HEK293 (cell line): Measurements from ENCODE around the gene ATF6B.

Experiments used
- EGR2 ChIP-seq: fragments of 450-650 bp; formaldehyde crosslinking; IDR thresholded peaks from 2 replicates; pipeline ENCODE4 v1.5.1; 2016; ENCODE audit warnings: low read depth, missing biosample characterization, missing genetic modification characterization
- GLIS2 ChIP-seq: fragments of 450-650 bp; formaldehyde crosslinking; IDR thresholded peaks from 2 replicates; pipeline ENCODE4 v1.5.1; 2016; ENCODE audit warnings: missing biosample characterization, missing genetic modification characterization
- KLF10 ChIP-seq: fragments of 450-650 bp; IDR thresholded peaks from 2 replicates; pipeline ENCODE4 v1.5.1; 2018; ENCODE audit warnings: missing biosample characterization, mild to moderate bottlenecking, missing genetic modification characterization
- KLF8 ChIP-seq: fragments of 450-650 bp; formaldehyde crosslinking; IDR thresholded peaks from 2 replicates; pipeline ENCODE4 v1.5.1; 2016; ENCODE audit warnings: missing biosample characterization, missing genetic modification characterization
- MEIS1 ChIP-seq: sonication (generic); formaldehyde crosslinking; IDR thresholded peaks from 2 replicates; pipeline ENCODE4 v1.8.1; 2022; ENCODE audit warnings: missing genetic modification reagents, mild to moderate bottlenecking, borderline replicate concordance
- SP2 ChIP-seq: fragments of 450-650 bp; formaldehyde crosslinking; IDR thresholded peaks from 2 replicates; pipeline ENCODE4 v1.5.1; 2016; ENCODE audit warnings: missing biosample characterization, missing genetic modification characterization
- ZNF10 ChIP-seq: fragments of 450-650 bp; formaldehyde crosslinking; IDR thresholded peaks from 2 replicates; pipeline ENCODE4 v1.5.1; 2017; ENCODE audit warnings: missing biosample characterization, missing genetic modification characterization
- ZNF112 ChIP-seq: fragments of 450-650 bp; formaldehyde crosslinking; IDR thresholded peaks from 2 replicates; pipeline ENCODE4 v1.5.0; 2017; ENCODE audit warnings: missing biosample characterization, missing genetic modification characterization
- ZNF114 ChIP-seq: fragments of 450-650 bp; formaldehyde crosslinking; IDR thresholded peaks from 2 replicates; pipeline ENCODE4 v1.5.0; 2017; ENCODE audit warnings: missing biosample characterization, missing genetic modification characterization
- ZNF2 ChIP-seq: fragments of 450-650 bp; formaldehyde crosslinking; IDR thresholded peaks from 2 replicates; pipeline ENCODE4 v1.5.1; 2016; ENCODE audit warnings: missing biosample characterization, missing genetic modification characterization
- ZNF600 ChIP-seq: fragments of 450-650 bp; formaldehyde crosslinking; IDR thresholded peaks from 2 replicates; pipeline ENCODE4 v1.5.1; 2016; ENCODE audit warnings: missing biosample characterization, missing genetic modification characterization
- ZNF610 ChIP-seq: fragments of 450-650 bp; formaldehyde crosslinking; IDR thresholded peaks from 2 replicates; pipeline ENCODE4 v1.5.1; 2016; ENCODE audit warnings: missing biosample characterization, missing genetic modification characterization, borderline replicate concordance
- ZNF670 ChIP-seq: fragments of 450-650 bp; formaldehyde crosslinking; IDR thresholded peaks from 2 replicates; pipeline ENCODE4 v1.5.1; 2016; ENCODE audit warnings: missing biosample characterization, missing genetic modification characterization, low read depth
- ZXDB ChIP-seq: fragments of 450-650 bp; formaldehyde crosslinking; IDR thresholded peaks from 2 replicates; pipeline ENCODE4 v1.5.1; 2016; ENCODE audit warnings: missing biosample characterization, missing genetic modification characterization
- TF ChIP-seq, protein P1 (sequence below): sonication (generic); formaldehyde crosslinking; IDR thresholded peaks from 2 replicates; pipeline ENCODE4 v1.8.1; 2022; ENCODE audit warnings: mild to moderate bottlenecking, moderate library complexity, missing genetic modification reagents
- TF ChIP-seq, protein P2 (sequence below): fragments of 450-650 bp; formaldehyde crosslinking; IDR thresholded peaks from 2 replicates; pipeline ENCODE4 v1.5.1; 2016; ENCODE audit warnings: missing biosample characterization, missing genetic modification characterization
- TF ChIP-seq, protein P3 (sequence below): fragments of 450-650 bp; formaldehyde crosslinking; IDR thresholded peaks from 2 replicates; pipeline ENCODE4 v1.5.1; 2016; ENCODE audit warnings: missing biosample characterization, missing genetic modification characterization
- TF ChIP-seq, protein P4 (sequence below): fragments of 450-650 bp; formaldehyde crosslinking; IDR thresholded peaks from 2 replicates; pipeline ENCODE4 v1.5.1; 2017; ENCODE audit warnings: missing biosample characterization, missing genetic modification characterization
- TF ChIP-seq, protein P5 (sequence below): fragments of 450-650 bp; formaldehyde crosslinking; IDR thresholded peaks from 2 replicates; pipeline ENCODE4 v1.5.1; 2016; ENCODE audit warnings: missing biosample characterization, missing genetic modification characterization
- TF ChIP-seq, protein P6 (sequence below): fragments of 450-650 bp; formaldehyde crosslinking; IDR thresholded peaks from 2 replicates; pipeline ENCODE4 v1.5.1; 2016; ENCODE audit warnings: missing biosample characterization, missing genetic modification characterization
- TF ChIP-seq, protein P7 (sequence below): fragments of 450-650 bp; formaldehyde crosslinking; IDR thresholded peaks from 2 replicates; pipeline ENCODE4 v1.5.1; 2017; ENCODE audit warnings: missing biosample characterization, missing genetic modification characterization
- TF ChIP-seq, protein P8 (sequence below): fragments of 450-650 bp; formaldehyde crosslinking; IDR thresholded peaks from 2 replicates; pipeline ENCODE4; 2016; ENCODE audit warnings: missing biosample characterization, missing genetic modification characterization
- TF ChIP-seq, protein P9 (sequence below): fragments of 450-650 bp; formaldehyde crosslinking; IDR thresholded peaks from 2 replicates; pipeline ENCODE4 v1.5.1; 2017; ENCODE audit warnings: missing biosample characterization, missing genetic modification characterization

The ATF6B gene

DNA sequence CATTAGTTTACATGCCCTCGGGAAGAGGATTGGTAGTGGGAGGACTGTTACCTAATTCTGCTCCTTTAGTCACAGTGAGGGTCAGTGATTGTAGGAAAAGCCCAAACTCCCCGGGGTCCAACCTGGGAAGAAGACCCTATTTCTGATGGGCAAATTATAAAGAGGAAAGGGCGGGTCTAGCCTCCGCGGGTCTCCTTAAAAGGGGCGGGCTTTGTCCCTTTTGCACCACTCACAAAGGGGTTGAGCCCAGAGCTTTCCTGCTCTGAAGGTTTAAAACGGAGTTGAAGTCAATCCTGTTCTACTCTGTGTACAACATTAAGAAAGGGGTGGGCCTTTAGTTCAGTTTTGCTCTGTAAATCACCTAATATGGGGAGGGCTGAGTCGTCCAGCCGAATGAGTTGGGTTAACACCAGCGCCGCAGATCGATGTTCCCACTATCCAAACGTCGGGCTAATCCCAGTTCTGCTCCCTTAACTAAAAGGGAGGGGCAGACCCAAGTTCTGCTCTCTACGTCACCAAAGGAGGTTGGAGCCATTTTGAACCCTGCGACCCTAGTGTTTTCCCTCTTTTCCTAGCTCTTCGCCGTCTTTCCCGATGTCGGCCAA lies 49.2 kb upstream of the ATF6B start (continued):
- TF ChIP-seq, protein P1, sequence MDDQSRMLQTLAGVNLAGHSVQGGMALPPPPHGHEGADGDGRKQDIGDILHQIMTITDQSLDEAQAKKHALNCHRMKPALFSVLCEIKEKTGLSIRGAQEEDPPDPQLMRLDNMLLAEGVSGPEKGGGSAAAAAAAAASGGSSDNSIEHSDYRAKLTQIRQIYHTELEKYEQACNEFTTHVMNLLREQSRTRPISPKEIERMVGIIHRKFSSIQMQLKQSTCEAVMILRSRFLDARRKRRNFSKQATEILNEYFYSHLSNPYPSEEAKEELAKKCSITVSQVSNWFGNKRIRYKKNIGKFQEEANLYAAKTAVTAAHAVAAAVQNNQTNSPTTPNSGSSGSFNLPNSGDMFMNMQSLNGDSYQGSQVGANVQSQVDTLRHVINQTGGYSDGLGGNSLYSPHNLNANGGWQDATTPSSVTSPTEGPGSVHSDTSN (CRISPR knock-in tag), result no peak
- peak; percentile 3 for TF ChIP-seq SP2 (tag by site-specific recombination)
- TF ChIP-seq, protein P2, sequence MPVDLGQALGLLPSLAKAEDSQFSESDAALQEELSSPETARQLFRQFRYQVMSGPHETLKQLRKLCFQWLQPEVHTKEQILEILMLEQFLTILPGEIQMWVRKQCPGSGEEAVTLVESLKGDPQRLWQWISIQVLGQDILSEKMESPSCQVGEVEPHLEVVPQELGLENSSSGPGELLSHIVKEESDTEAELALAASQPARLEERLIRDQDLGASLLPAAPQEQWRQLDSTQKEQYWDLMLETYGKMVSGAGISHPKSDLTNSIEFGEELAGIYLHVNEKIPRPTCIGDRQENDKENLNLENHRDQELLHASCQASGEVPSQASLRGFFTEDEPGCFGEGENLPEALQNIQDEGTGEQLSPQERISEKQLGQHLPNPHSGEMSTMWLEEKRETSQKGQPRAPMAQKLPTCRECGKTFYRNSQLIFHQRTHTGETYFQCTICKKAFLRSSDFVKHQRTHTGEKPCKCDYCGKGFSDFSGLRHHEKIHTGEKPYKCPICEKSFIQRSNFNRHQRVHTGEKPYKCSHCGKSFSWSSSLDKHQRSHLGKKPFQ, result no peak
- TF ChIP-seq ZNF2 (tag by site-specific recombination), result peak; percentile 58; the same call in 1 of the 2 replicates
- TF ChIP-seq ZNF112, result no peak
- no peak; the same call in 1 of the 2 replicates for TF ChIP-seq GLIS2 (tag by site-specific recombination)
- no peak for TF ChIP-seq ZNF114 (tag by site-specific recombination)
- TF ChIP-seq EGR2, result no peak
- TF ChIP-seq ZNF10 (tag by site-specific recombination), result 0 out of 2 replicates have a peak, but pooled peaks have one; percentile 47
- TF ChIP-seq ZXDB (tag by site-specific recombination), result peak; percentile 52; the same call in 1 of the 2 replicates
- TF ChIP-seq, protein P3, sequence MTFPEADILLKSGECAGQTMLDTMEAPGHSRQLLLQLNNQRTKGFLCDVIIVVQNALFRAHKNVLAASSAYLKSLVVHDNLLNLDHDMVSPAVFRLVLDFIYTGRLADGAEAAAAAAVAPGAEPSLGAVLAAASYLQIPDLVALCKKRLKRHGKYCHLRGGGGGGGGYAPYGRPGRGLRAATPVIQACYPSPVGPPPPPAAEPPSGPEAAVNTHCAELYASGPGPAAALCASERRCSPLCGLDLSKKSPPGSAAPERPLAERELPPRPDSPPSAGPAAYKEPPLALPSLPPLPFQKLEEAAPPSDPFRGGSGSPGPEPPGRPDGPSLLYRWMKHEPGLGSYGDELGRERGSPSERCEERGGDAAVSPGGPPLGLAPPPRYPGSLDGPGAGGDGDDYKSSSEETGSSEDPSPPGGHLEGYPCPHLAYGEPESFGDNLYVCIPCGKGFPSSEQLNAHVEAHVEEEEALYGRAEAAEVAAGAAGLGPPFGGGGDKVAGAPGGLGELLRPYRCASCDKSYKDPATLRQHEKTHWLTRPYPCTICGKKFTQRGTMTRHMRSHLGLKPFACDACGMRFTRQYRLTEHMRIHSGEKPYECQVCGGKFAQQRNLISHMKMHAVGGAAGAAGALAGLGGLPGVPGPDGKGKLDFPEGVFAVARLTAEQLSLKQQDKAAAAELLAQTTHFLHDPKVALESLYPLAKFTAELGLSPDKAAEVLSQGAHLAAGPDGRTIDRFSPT (tag by site-specific recombination), result no peak
- TF ChIP-seq ZNF670 (tag by site-specific recombination), result no peak
- no peak for TF ChIP-seq MEIS1
- TF ChIP-seq ZNF610 (tag by site-specific recombination), result no peak
- peak; percentile 40 for TF ChIP-seq KLF8 (tag by site-specific recombination)
- TF ChIP-seq, protein P4, sequence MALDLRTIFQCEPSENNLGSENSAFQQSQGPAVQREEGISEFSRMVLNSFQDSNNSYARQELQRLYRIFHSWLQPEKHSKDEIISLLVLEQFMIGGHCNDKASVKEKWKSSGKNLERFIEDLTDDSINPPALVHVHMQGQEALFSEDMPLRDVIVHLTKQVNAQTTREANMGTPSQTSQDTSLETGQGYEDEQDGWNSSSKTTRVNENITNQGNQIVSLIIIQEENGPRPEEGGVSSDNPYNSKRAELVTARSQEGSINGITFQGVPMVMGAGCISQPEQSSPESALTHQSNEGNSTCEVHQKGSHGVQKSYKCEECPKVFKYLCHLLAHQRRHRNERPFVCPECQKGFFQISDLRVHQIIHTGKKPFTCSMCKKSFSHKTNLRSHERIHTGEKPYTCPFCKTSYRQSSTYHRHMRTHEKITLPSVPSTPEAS (tag by site-specific recombination), result no peak
- TF ChIP-seq ZNF600 (tag by site-specific recombination), result peak; percentile 22; the same call in 1 of the 2 replicates
- TF ChIP-seq, protein P5, sequence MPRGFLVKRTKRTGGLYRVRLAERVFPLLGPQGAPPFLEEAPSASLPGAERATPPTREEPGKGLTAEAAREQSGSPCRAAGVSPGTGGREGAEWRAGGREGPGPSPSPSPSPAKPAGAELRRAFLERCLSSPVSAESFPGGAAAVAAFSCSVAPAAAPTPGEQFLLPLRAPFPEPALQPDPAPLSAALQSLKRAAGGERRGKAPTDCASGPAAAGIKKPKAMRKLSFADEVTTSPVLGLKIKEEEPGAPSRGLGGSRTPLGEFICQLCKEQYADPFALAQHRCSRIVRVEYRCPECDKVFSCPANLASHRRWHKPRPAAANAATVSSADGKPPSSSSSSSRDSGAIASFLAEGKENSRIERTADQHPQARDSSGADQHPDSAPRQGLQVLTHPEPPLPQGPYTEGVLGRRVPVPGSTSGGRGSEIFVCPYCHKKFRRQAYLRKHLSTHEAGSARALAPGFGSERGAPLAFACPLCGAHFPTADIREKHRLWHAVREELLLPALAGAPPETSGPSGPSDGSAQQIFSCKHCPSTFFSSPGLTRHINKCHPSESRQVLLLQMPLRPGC, result peak; percentile 1; the same call in 1 of the 2 replicates
- TF ChIP-seq, protein P6, sequence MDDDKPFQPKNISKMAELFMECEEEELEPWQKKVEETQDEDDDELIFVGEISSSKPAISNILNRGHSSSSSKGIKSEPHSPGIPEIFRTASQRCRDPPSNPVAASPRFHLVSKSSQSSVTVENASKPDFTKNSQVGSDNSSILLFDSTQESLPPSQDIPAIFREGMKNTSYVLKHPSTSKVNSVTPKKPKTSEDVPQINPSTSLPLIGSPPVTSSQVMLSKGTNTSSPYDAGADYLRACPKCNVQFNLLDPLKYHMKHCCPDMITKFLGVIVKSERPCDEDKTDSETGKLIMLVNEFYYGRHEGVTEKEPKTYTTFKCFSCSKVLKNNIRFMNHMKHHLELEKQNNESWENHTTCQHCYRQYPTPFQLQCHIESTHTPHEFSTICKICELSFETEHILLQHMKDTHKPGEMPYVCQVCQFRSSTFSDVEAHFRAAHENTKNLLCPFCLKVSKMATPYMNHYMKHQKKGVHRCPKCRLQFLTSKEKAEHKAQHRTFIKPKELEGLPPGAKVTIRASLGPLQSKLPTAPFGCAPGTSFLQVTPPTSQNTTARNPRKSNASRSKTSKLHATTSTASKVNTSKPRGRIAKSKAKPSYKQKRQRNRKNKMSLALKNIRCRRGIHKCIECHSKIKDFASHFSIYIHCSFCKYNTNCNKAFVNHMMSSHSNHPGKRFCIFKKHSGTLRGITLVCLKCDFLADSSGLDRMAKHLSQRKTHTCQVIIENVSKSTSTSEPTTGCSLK (tag by site-specific recombination), result no peak
- TF ChIP-seq, protein P7, sequence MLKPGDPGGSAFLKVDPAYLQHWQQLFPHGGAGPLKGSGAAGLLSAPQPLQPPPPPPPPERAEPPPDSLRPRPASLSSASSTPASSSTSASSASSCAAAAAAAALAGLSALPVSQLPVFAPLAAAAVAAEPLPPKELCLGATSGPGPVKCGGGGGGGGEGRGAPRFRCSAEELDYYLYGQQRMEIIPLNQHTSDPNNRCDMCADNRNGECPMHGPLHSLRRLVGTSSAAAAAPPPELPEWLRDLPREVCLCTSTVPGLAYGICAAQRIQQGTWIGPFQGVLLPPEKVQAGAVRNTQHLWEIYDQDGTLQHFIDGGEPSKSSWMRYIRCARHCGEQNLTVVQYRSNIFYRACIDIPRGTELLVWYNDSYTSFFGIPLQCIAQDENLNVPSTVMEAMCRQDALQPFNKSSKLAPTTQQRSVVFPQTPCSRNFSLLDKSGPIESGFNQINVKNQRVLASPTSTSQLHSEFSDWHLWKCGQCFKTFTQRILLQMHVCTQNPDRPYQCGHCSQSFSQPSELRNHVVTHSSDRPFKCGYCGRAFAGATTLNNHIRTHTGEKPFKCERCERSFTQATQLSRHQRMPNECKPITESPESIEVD (tag by site-specific recombination), result no peak
- TF ChIP-seq KLF10 (tag by site-specific recombination), result peak; percentile 66
- TF ChIP-seq, protein P8, sequence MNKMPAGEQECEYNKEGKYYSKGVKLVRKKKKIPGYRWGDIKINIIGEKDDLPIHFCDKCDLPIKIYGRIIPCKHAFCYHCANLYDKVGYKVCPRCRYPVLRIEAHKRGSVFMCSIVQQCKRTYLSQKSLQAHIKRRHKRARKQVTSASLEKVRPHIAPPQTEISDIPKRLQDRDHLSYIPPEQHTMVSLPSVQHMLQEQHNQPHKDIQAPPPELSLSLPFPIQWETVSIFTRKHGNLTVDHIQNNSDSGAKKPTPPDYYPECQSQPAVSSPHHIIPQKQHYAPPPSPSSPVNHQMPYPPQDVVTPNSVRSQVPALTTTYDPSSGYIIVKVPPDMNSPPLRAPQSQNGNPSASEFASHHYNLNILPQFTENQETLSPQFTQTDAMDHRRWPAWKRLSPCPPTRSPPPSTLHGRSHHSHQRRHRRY, result no peak
- TF ChIP-seq, protein P9, sequence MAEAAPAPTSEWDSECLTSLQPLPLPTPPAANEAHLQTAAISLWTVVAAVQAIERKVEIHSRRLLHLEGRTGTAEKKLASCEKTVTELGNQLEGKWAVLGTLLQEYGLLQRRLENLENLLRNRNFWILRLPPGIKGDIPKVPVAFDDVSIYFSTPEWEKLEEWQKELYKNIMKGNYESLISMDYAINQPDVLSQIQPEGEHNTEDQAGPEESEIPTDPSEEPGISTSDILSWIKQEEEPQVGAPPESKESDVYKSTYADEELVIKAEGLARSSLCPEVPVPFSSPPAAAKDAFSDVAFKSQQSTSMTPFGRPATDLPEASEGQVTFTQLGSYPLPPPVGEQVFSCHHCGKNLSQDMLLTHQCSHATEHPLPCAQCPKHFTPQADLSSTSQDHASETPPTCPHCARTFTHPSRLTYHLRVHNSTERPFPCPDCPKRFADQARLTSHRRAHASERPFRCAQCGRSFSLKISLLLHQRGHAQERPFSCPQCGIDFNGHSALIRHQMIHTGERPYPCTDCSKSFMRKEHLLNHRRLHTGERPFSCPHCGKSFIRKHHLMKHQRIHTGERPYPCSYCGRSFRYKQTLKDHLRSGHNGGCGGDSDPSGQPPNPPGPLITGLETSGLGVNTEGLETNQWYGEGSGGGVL (tag by site-specific recombination), result no peak
